GM12801 (cell line): ENCODE measurements around the gene HOXB7.

Experiments used
- CTCF ChIP-seq: IDR thresholded peaks from one replicate; pipeline ENCODE4 v1.5.1; 2011; ENCODE audit warnings: control low read depth; ENCODE audit not compliant: insufficient read length; ENCODE audit errors: extremely low read depth

HOXB7 gene

GRCh38 chr17:48595278-48595999, 15.4 kb downstream of the HOXB7 start:
- no peak for TF ChIP-seq CTCF

- TF ChIP-seq CTCF = no peak
Observed at GRCh38 chr17:48594538-48595277, 16.1 kb downstream of the HOXB7 start.

DNA sequence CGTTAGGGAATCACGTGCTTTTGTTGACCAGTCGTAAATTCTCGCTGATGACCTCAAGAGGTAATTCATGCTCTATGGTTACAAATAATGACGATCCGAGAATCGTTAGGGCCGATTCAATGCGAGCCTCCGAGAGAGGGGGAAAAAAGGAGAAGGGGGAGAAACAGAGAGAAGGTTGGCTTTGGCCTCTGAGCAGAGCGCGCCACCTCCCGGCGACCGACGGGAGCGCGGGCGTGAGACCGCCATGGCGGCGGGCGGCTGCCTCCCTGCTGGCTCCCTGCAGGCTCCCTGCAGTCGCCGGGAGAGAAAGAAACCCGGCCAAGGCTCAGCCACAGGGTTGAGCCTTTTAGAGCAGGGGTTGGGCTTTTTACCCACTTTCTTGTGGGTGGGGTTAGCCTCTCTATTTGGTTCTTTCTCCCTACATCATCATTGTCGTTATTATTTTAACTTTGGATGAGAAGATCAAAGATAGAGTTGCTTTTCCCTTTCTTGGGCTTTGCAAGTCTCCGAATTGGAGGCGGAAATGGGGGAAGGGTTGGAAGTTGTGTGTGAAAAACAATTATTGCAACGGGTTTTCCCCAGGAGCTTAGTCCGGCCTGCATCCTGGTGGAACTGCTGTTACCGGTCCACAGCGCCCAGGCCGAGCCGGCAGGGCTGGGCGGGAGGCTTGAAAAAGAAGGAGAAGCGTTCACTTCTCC, 16.8 kb downstream of the HOXB7 start:
- TF ChIP-seq CTCF = no peak

- no peak for TF ChIP-seq CTCF
Observed at GRCh38 chr17:48593126-48593829, 17.5 kb downstream of the HOXB7 start, which contains the start of gene HOXB5. HOXB5 (minus strand) TSS chr17:48593779; CDS start chr17:48593682, 97 bp downstream.

DNA sequence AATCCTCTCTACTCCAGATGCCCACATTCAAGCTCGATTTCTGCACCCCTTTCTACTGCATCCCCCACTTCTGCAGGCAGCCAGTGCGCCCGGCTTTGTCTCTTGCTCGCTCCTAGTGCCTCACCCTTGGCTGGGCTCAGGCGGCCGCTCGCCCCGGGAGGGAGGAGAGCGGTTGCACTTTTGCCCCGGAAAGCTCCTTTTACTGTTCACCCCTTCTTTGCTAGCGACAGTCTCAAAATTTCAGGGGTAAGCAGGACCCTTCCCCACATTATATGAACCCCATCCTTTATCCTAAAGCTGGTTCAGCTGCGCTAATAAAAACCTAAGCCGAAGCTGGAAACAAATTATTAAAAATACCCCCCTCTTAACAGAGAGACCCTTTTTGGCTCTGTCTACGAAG, 18.2 kb downstream of the HOXB7 start:
- TF ChIP-seq CTCF = no peak

DNA sequence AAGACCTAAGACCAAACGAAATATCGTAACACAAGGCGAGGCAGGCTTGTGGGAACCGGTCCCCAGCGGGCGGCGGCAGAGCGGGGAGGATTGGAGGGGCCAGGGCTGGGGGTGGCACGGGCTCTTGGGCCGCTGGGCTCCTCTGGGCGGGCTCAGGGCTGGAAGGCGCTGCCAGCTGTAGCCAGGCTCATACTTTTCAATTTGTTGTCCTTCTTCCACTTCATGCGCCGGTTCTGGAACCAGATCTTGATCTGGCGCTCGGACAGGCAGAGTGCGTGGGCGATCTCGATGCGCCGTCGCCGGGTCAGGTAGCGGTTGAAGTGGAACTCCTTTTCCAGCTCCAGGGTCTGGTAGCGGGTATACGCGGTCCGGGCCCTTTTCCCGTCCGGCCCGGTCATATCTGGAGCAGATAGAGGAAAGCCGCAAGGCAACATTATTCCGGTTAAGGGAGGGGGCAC, 18.7 kb downstream of the HOXB7 start:
- no peak for TF ChIP-seq CTCF
